NCI-H1105 treated with DMSO at 0.1 percent for 48 hours (cell line): ENCODE measurements around the gene LRRC19.

Experiments used
- DNase-seq: peaks from one replicate; lab custom pipeline; 2025; lab: John Stamatoyannopoulos, UW

Gene LRRC19

DNA sequence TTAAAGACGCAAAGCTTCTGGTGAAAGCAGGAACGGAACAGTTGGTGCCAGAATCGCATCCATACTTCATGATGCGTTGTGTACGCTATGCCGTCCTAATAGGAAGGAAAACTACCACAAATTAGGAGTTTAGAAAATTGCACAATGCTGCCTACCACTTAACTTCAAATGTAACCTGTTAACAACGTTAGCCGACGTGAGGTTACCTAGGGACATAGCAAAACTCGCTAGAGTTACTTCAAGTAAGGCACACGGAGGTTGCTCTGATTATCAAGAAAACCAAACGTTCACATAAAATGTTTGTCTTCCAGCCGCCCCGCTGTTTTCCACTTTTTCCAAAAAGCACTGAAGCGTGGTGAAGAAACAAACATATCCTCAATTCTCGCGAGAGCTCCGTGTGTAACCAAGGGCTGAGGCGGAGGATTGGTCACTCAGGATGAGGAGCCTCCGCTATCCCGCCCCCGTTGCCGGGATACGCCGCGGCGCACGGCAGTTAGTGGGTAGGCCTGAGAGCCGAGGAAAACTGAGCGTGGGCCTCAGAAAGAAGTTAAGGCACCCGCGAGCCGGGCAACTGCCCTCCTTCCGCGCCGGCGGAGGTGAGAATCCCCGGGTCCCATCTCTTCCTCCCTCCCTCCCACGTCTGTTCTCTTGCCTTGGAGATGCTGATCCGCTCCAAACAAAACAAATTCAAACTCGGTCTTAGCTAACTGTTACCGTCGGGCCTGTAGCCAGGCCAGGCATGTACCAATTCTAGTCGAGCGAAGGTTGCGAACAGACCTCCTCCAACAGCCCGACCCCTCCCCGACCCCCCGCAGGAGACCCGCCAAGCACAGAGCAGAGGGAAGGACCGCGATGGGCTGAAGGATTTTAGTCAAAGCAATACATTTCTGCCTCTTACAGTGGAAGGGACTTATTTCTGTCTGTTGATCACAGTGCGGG is 49.3 kb downstream of the LRRC19 start, which contains the start of gene IFT74:
TSS of gene IFT74 (plus strand) at position 492 of the 939 bp plus-strand sequence. CDS start 5,556 bp downstream, outside the sequence.
- DNase-seq, result peak; percentile 99

- peak; percentile 20 for DNase-seq
These were observed 50.1 kb downstream of the LRRC19 start for GRCh38 chr9:26955222-26955903.

GRCh38 chr9:26954050-26954508 is 51.4 kb downstream of the LRRC19 start:
- no peak for DNase-seq

DNA sequence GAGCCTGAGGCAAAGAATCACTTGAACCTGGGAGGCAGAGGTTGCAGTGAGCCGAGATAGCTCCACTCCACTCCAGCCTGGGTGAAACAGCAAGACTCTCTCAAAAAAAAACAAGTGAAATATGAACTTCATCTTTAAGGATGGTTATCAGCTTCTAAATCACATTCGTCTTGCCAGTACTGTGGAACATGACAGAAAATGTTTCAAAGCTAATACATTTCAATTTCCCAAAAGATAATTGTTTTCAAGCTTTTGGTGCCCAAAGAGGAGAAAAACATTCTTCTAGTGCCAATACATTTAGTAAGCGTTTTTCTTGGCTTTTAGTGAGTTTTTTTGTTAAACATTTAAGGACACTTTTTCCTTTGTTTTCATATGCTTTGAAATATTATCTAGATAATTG is 53.7 kb downstream of the LRRC19 start:
- no peak for DNase-seq

GRCh38 chr9:26950521-26950920 is 55.0 kb downstream of the LRRC19 start:
- no peak for DNase-seq

GRCh38 chr9:26949637-26950069 is 55.8 kb downstream of the LRRC19 start:
- DNase-seq, result no peak

- no peak for DNase-seq
These were observed 57.7 kb downstream of the LRRC19 start for GRCh38 chr9:26947736-26948135.

DNA sequence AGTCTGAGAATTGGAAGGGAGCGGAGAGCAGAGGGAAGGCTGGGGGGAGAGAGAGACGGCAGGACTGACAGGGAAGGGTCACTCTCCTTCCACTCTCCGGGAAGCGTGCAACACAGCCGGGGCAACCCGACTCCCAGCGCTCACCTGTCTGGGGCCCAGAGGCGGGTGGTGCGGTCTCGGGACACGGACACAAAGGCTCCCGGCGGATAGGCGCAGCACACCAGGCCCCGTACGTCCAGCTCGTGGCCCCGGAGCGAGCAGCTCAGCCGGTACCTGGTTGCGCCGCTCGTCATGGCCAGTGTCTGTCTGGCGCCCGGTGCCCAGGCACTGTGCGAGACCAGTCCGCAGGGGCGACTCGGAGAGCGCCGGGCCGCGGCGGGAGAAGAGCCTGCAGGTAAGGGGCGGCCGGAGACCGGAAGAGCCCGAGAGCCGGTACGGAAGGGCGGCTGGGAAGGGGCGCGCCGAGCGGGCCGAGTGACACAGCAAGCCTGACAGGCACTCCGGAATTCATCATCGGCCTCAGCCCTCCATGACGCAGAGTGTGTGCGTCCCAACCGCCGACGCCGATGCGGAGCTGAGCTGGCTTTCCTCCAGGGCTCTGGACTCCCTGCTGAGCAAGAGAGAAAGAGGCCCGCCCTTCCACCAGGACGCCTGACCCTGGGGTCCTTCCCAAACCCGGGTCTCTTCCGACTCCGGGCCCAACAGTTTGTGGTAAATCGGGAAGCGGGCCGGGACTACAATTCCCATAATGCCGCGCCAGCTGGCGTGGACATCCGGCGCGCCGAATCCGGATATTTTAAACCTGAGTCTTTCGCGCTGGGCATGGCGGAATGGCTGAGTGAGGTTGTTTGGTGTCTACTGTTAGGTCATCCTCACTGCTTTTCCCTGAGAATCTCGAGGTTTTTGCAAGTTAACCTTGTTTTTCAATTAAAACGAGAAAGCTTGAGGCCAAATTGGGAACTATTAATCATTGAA is 58.4 kb downstream of the LRRC19 start, which contains the start of gene PLAA:
TSS of gene PLAA (minus strand) at position 490 of the 975 bp plus-strand sequence. CDS start at position 293, 197 bp downstream.
- DNase-seq, result peak; percentile 95

DNA sequence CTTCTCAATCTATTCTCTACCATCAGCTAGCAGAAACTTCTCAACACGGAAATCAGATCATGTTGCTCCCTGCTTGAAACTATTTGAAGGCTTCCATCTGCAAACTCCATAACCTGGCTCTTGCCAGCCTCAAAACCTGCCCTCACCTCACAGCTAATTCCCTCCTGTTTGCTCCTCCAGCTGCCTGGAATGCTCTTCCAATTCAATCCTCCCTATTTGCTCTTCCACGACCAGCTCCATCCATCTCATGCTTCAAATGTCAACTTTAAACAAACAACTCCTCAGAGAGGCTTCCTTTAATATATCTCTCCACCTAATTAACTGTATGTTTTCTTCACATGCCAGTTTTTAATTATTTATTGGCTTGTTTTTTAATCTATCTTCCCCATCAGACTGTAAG is 59.9 kb downstream of the LRRC19 start:
- DNase-seq, result no peak
